NCI-H2171 (cell line): ENCODE data around the gene PPM1M.
"Not testable (repeated sequence)": the region's sequence is repeated elsewhere in the genome, so short reads cannot be mapped to it uniquely, and the experiment has no call there.

Source experiments
- DNase-seq: peaks from one replicate; lab custom pipeline; 2025; lab: John Stamatoyannopoulos, UW

PPM1M gene

GRCh38 chr3:52277071-52277964 is 31.8 kb downstream of the PPM1M start:
- no peak for DNase-seq

- no peak for DNase-seq
Observed at GRCh38 chr3:52277972-52278509, 32.5 kb downstream of the PPM1M start.

- peak; percentile 77 for DNase-seq
Observed at GRCh38 chr3:52278510-52279069, 33.0 kb downstream of the PPM1M start, which contains the start of gene WDR82. Gene WDR82 (minus strand): TSS chr3:52278649. CDS start chr3:52278361, 288 bp downstream.

- no peak for DNase-seq
Observed at GRCh38 chr3:52279596-52279995, 34.0 kb downstream of the PPM1M start.

- no peak for DNase-seq
Observed at GRCh38 chr3:52280050-52280461, 34.5 kb downstream of the PPM1M start.

- no peak for DNase-seq
Observed at GRCh38 chr3:52281981-52282801, 36.6 kb downstream of the PPM1M start.

- DNase-seq: no peak
Observed at GRCh38 chr3:52283306-52283705, 37.7 kb downstream of the PPM1M start.

GRCh38 chr3:52284051-52284450 is 38.5 kb downstream of the PPM1M start:
- not testable (repeated sequence) for DNase-seq

GRCh38 chr3:52286777-52287110 is 41.2 kb downstream of the PPM1M start:
- no peak for DNase-seq

- DNase-seq: no peak
Observed at GRCh38 chr3:52288674-52289073, 43.1 kb downstream of the PPM1M start.

GRCh38 chr3:52289338-52289746 is 43.8 kb downstream of the PPM1M start:
- DNase-seq: no peak

GRCh38 chr3:52289747-52290595 is 44.4 kb downstream of the PPM1M start:
- no peak for DNase-seq

GRCh38 chr3:52290596-52291507 is 45.3 kb downstream of the PPM1M start:
- DNase-seq: no peak

- DNase-seq: no peak
Observed at GRCh38 chr3:52291508-52292181, 46.1 kb downstream of the PPM1M start.

- no peak for DNase-seq
Observed at GRCh38 chr3:52292247-52293065, 46.9 kb downstream of the PPM1M start.

GRCh38 chr3:52293491-52294319 is 48.1 kb downstream of the PPM1M start:
- DNase-seq: no peak

GRCh38 chr3:52294320-52295150 is 49.0 kb downstream of the PPM1M start:
- no peak for DNase-seq
